Mucosa of descending colon (tissue), 3 donors: ENCODE data around the gene LITAF. TPM values are rescaled to one million over a fixed set of nuclear protein-coding genes. Genes with fewer than 3 reads are reported as not detected.

ENCODE experiments used
- ATAC-seq: fragments of 200-7000 bp; cut with Tn5 transposase; one replicate; pipeline ENCODE4 v1.9.1; 2020; ENCODE audit warnings: mild to moderate bottlenecking, moderate library complexity
- DNase-seq, 3 donors: peaks; one replicate each; pipeline ENCODE4 v3.0.0-alpha.2; 2020
- H3K36me3 ChIP-seq: fragments of 200-600 bp; one replicate; pipeline ENCODE4 v1.8.0; 2021; ENCODE audit warnings: low read depth, mild to moderate bottlenecking
- H3K4me1 ChIP-seq: fragments of 200-600 bp; one replicate; pipeline ENCODE4 v1.8.0; 2021; ENCODE audit warnings: low read depth, mild to moderate bottlenecking
- H3K4me3 ChIP-seq: fragments of 200-600 bp; one replicate; pipeline ENCODE4 v1.8.0; 2021; ENCODE audit warnings: mild to moderate bottlenecking
- H3K9me3 ChIP-seq: fragments of 200-600 bp; one replicate; pipeline ENCODE4 v1.8.0; 2021; ENCODE audit warnings: mild to moderate bottlenecking
- intact Hi-C, 2 donors: fragments of 100-400 bp; cut with DNase I in 1 of 2; cut with micrococcal nuclease in 1 of 2; formaldehyde crosslinking; loops; one replicate each; pipeline versions ENCODE4 v1.11.0 to v1.11.1; 2022; cut with DNase I, micrococcal nuclease
- total RNA-seq, 3 donors: library from RNA; stranded (reverse); fragmentation: NEBNext Ultra II Directional in 2 of 3; extraction: Animal tissue kit (Norgen Biotek cat#: 25700) in 2 of 3; gene quantifications; one replicate each; pipeline versions ENCODE4 v1.2.1 to v1.2.4, GENCODE V29; 2021 to 2023
- TF ChIP-seq, protein P1 (sequence below): fragments of 200-600 bp; IDR thresholded peaks from one replicate; pipeline ENCODE4 v1.8.0; 2022; ENCODE audit warnings: antibody characterized with exemption, mild to moderate bottlenecking
- donor health status: DM: no; HTN: no; CAD: no; lungs with moderate emphysema.
- donor health status: DM: no; HTN: no; CAD: no.
- donor health status: DM: no; HTN: yes; CAD: no.

Gene LITAF
- total RNA-seq, 3 donors from 2014 or later: 140 to 308 (median 246) TPM

DNA sequence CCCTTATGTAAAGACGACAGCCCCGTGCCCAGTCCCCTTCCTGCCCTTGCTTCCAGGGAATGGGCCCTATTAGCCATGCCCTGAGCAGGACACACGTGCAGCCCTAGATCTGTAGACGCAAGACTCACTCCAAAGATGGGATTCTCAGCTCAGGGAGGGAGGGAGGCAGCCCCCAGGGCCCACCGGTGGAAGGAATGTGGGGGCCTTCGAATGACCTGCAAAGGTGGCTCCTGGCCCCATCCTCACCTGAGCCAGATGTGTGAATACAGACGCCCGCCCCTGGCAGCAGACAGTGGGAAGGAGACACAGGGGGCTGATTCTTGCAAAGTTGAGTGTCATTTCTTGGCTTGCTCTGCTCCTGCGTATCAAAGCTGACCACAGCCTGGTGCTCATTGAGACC is 47.8 kb downstream of the LITAF start:
- DNase-seq: no peak
- TF ChIP-seq, protein P1, sequence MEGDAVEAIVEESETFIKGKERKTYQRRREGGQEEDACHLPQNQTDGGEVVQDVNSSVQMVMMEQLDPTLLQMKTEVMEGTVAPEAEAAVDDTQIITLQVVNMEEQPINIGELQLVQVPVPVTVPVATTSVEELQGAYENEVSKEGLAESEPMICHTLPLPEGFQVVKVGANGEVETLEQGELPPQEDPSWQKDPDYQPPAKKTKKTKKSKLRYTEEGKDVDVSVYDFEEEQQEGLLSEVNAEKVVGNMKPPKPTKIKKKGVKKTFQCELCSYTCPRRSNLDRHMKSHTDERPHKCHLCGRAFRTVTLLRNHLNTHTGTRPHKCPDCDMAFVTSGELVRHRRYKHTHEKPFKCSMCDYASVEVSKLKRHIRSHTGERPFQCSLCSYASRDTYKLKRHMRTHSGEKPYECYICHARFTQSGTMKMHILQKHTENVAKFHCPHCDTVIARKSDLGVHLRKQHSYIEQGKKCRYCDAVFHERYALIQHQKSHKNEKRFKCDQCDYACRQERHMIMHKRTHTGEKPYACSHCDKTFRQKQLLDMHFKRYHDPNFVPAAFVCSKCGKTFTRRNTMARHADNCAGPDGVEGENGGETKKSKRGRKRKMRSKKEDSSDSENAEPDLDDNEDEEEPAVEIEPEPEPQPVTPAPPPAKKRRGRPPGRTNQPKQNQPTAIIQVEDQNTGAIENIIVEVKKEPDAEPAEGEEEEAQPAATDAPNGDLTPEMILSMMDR: no peak
- no peak for ATAC-seq
- intact Hi-C loops: no loop called here
- H3K36me3 ChIP-seq: no peaks in the 10 kb centered on the region
- H3K9me3 ChIP-seq: no peaks in the 10 kb centered on the region
- H3K4me1 ChIP-seq: no peaks in the 10 kb centered on the region
- no peak overlapping the region for H3K4me3 ChIP-seq

- TF ChIP-seq, protein P1: no peak
- Histone ChIP-seq H3K4me3 (no peak overlapping the region), H3K4me1 (no peaks in the 10 kb centered on the region), H3K36me3 (no peaks in the 10 kb centered on the region), H3K9me3 (no peaks in the 10 kb centered on the region)
- no peak for ATAC-seq
- no peak for DNase-seq
- intact Hi-C loops: no loop called here
Measured at GRCh38 chr16:11536104-11536866, 50.4 kb downstream of the LITAF start.

- intact Hi-C loops: no loop called here
- ATAC-seq: peak; percentile 65
- H3K4me3 ChIP-seq: no peak overlapping the region
- no peaks in the 10 kb centered on the region for H3K36me3 ChIP-seq
- DNase-seq: peak in 1 of 3 donors; percentile 47
- no peaks in the 10 kb centered on the region for H3K9me3 ChIP-seq
- TF ChIP-seq, protein P1: no peak
- H3K4me1 ChIP-seq: no peaks in the 10 kb centered on the region
Measured at GRCh38 chr16:11535494-11535893, 51.2 kb downstream of the LITAF start.

DNA sequence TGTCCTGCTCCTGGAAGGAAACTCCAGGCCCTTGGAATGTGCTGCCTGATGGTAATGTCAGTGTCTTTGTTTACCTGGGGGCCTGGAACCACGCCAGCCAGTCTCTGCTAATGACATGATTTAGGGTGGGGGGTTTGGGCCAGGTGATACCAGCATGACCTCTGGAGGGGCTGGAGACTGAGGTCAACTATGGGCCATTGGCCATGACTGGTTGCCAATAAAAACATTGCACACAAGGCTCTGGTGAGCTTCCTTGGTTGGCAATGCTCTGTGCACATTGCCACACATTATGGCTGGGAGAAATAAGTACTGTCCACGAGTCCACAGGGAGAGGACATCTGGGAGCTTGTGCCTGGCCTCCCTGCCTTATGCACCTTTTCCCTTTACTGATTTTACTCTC is 52.5 kb downstream of the LITAF start:
- intact Hi-C loops: loop anchor here in 1 of 2 donors (5.0 kb wide), 1 partner anchor 108 kb away; no protein-coding TSS in a partner anchor
- H3K9me3 ChIP-seq: no peaks in the 10 kb centered on the region
- H3K4me3 ChIP-seq: no peak overlapping the region
- ATAC-seq (peak; percentile 36), DNase-seq (no peak)
- TF ChIP-seq, protein P1: no peak
- no peaks in the 10 kb centered on the region for H3K4me1 ChIP-seq
- H3K36me3 ChIP-seq: no peaks in the 10 kb centered on the region

DNA sequence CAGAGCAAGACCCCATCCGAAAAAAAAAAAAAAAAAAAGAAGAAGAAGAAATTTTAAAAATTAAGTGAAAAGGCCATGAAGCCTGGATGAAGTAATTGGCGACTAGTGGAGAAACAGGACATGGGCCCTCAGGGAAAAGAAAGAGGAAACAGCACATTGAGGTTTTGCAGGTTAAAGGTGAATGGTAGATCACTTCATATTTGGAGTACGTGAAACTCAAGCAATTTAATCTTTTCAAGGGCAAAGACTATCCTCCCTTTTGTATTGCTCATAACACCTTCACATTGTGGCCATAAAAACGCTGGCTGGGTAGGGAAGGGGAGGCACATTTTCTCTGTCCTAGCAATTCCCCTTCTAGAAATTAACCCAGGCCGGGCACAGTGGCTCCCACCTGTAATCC is 53.1 kb downstream of the LITAF start:
- ATAC-seq: peak; percentile 36
- no peaks in the 10 kb centered on the region for H3K36me3 ChIP-seq
- no peaks in the 10 kb centered on the region for H3K4me1 ChIP-seq
- TF ChIP-seq, protein P1: no peak
- no peak for DNase-seq
- no peaks in the 10 kb centered on the region for H3K9me3 ChIP-seq
- intact Hi-C loops: loop anchor here in 1 of 2 donors (5.0 kb wide), 1 partner anchor 109 kb away; no protein-coding TSS in a partner anchor
- no peak overlapping the region for H3K4me3 ChIP-seq
